Activated naive CD8-positive, alpha-beta T cell treated with anti-CD3 and anti-CD28 coated beads, Interleukin-2, amount 10 ng/mL, durations not matched to agents 7 days and 5 days (primary cell): Measurements from ENCODE around the gene MYO18A. TPM values are rescaled to one million over a fixed set of nuclear protein-coding genes. Genes with fewer than 3 reads are reported as not detected.
A peak's percentile ranks its signal among the peaks of the same experiment; 100 is the strongest.
"Not testable (repeated sequence)": the region's sequence is repeated elsewhere in the genome, so short reads cannot be mapped to it uniquely, and the experiment has no call there.

Experiments used
- ATAC-seq: fragments of 150-1000 bp; cut with Tn5 transposase; one replicate; pipeline ENCODE4 v1.10.0; 2021; ENCODE audit warnings: low read depth, moderate library complexity
- POLR2A ChIA-PET: fragments of 350-600 bp; sonication (Branson Sonifier 250); formaldehyde crosslinking; loops from one replicate; lab custom pipeline; 2021; ENCODE audit warnings: antibody characterized with exemption; lab: Charles Lee
- DNase-seq: peaks from one replicate; pipeline ENCODE4 v3.0.0; 2021
- H3K27ac Mint-ChIP-seq: one replicate; pipeline ENCODE4 v1.8.0; 2022; ENCODE audit warnings: mild to moderate bottlenecking, mixed read lengths
- H3K27me3 Mint-ChIP-seq: one replicate; pipeline ENCODE4 v1.8.0; 2022; ENCODE audit warnings: mild to moderate bottlenecking, moderate library complexity, mixed read lengths
- H3K36me3 Mint-ChIP-seq: one replicate; pipeline ENCODE4 v1.8.0; 2021; ENCODE audit warnings: mild to moderate bottlenecking, mixed read lengths
- H3K4me1 Mint-ChIP-seq: one replicate; pipeline ENCODE4 v1.8.0; 2021; ENCODE audit warnings: mixed read lengths
- H3K4me3 Mint-ChIP-seq: one replicate; pipeline ENCODE4 v1.8.0; 2022; ENCODE audit warnings: mild to moderate bottlenecking, moderate library complexity, mixed read lengths
- H3K9me3 Mint-ChIP-seq: one replicate; pipeline ENCODE4 v1.8.0; 2021; ENCODE audit warnings: mixed read lengths
- total RNA-seq, 2 experiments: library from RNA; stranded (reverse); gene quantifications; one replicate each; pipeline ENCODE4 v1.2.3, GENCODE V29; 2021

MYO18A gene
- total RNA-seq, 2 experiments from 2014 or later = 79.7 to 80.6 TPM

- DNase-seq (no peak), ATAC-seq (no peak)
- Mint-ChIP-seq H3K4me3 (no peak overlapping the region), H3K36me3 (peaks cover 4% of the 10 kb centered on the region), H3K27me3 (no peaks in the 10 kb centered on the region), H3K27ac (no peak overlapping the region), H3K9me3 (no peaks in the 10 kb centered on the region), H3K4me1 (no peaks in the 10 kb centered on the region)
- POLR2A ChIA-PET = no interaction called here
Observed at GRCh38 chr17:29090750-29091605, 89.2 kb downstream of the MYO18A start.

- DNase-seq = no peak
- H3K9me3 Mint-ChIP-seq = no peaks in the 10 kb centered on the region
- no peak overlapping the region for H3K27ac Mint-ChIP-seq
- ATAC-seq = no peak
- H3K36me3 Mint-ChIP-seq = peaks cover 4% of the 10 kb centered on the region
- no peak overlapping the region for H3K4me3 Mint-ChIP-seq
- no peaks in the 10 kb centered on the region for H3K27me3 Mint-ChIP-seq
- H3K4me1 Mint-ChIP-seq = no peaks in the 10 kb centered on the region
- POLR2A ChIA-PET = interaction anchor here (0.6 kb wide), 1 partner anchor 373 kb away, joined by 4 read pairs; no protein-coding TSS in a partner anchor
Observed at GRCh38 chr17:29090108-29090507, 90.1 kb downstream of the MYO18A start.

DNA sequence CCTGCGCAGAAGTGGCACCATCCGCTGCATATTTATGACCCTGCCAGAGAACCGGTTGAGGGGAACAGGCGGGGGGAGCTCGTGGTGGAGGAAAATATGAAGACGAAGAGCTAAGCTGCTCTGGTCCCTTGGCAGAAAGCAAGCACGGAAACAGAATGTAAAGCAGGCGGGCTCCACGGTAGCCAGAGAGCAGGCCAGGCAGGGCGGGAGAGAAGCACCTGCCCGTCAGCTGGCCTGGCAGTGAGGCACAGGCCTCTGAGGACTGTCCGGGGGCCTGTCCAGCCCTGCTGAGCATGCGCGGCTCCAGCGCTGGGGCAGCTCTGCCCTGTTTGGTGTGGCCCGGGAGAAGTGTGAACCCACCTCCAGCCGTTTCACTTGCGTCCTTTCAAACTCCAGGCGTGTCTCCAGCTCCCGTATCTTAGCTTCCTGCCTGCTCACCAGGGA lies 90.6 kb downstream of the MYO18A start:
- no peak overlapping the region for H3K27ac Mint-ChIP-seq
- ATAC-seq = no peak
- H3K36me3 Mint-ChIP-seq = peaks cover 4% of the 10 kb centered on the region
- H3K9me3 Mint-ChIP-seq = no peaks in the 10 kb centered on the region
- H3K4me3 Mint-ChIP-seq = no peak overlapping the region
- no peaks in the 10 kb centered on the region for H3K4me1 Mint-ChIP-seq
- POLR2A ChIA-PET = interaction anchor here (0.6 to 0.7 kb wide), 2 partner anchors 69 to 373 kb away, joined by 4 to 6 read pairs; no protein-coding TSS in a partner anchor
- DNase-seq = no peak
- no peaks in the 10 kb centered on the region for H3K27me3 Mint-ChIP-seq

DNA sequence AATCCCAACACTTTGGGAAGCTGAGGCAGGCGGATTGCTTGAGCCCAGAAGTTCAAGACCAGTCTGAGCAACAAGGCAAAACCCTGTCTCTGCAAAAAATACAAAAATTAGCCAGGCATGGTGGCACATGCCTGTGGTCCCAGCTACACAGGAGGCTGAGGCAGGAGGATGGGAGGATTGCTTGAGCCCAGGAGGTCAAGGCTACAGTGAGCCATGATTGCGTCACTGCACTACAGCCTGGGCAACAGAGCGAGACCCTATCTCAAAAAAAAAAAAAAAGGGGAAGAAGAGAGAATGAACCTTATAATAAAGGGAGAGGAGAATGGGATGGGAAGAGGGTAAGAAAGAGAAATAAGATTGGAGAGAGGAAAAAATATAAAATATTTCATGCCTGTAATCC lies 91.4 kb downstream of the MYO18A start:
- H3K36me3 Mint-ChIP-seq, ATAC-seq, POLR2A ChIA-PET, H3K4me1 Mint-ChIP-seq, H3K4me3 Mint-ChIP-seq, H3K9me3 Mint-ChIP-seq, H3K27ac Mint-ChIP-seq, H3K27me3 Mint-ChIP-seq, DNase-seq: not testable (repeated sequence)

- ATAC-seq (no peak), DNase-seq (no peak)
- no peaks in the 10 kb centered on the region for H3K4me1 Mint-ChIP-seq
- peak overlapping the region; percentile 51 for H3K27ac Mint-ChIP-seq
- no peak overlapping the region for H3K4me3 Mint-ChIP-seq
- H3K9me3 Mint-ChIP-seq = no peaks in the 10 kb centered on the region
- no peaks in the 10 kb centered on the region for H3K27me3 Mint-ChIP-seq
- POLR2A ChIA-PET = no interaction called here
- peaks cover 4% of the 10 kb centered on the region for H3K36me3 Mint-ChIP-seq
Observed at GRCh38 chr17:29086628-29087332, 93.4 kb downstream of the MYO18A start.

- H3K36me3 Mint-ChIP-seq = peaks cover 7% of the 10 kb centered on the region
Observed at GRCh38 chr17:29085223-29085622, 95.0 kb downstream of the MYO18A start.

GRCh38 chr17:29084541-29085146 lies 95.6 kb downstream of the MYO18A start:
- H3K4me1 Mint-ChIP-seq = no peaks in the 10 kb centered on the region
- H3K27me3 Mint-ChIP-seq = no peaks in the 10 kb centered on the region
- no peak for ATAC-seq
- POLR2A ChIA-PET = no interaction called here
- H3K36me3 Mint-ChIP-seq = peaks cover 7% of the 10 kb centered on the region
- no peaks in the 10 kb centered on the region for H3K9me3 Mint-ChIP-seq
- H3K4me3 Mint-ChIP-seq = no peak overlapping the region
- H3K27ac Mint-ChIP-seq = no peak overlapping the region
- no peak for DNase-seq

More at GRCh38 chr17:29085223-29085622, 95.0 kb downstream of the MYO18A start:
- POLR2A ChIA-PET = no interaction called here
- no peaks in the 10 kb centered on the region for H3K4me1 Mint-ChIP-seq
- no peaks in the 10 kb centered on the region for H3K9me3 Mint-ChIP-seq
- ATAC-seq = no peak
- no peak for DNase-seq
- H3K27me3 Mint-ChIP-seq = no peaks in the 10 kb centered on the region
- no peak overlapping the region for H3K4me3 Mint-ChIP-seq
- no peak overlapping the region for H3K27ac Mint-ChIP-seq

DNA sequence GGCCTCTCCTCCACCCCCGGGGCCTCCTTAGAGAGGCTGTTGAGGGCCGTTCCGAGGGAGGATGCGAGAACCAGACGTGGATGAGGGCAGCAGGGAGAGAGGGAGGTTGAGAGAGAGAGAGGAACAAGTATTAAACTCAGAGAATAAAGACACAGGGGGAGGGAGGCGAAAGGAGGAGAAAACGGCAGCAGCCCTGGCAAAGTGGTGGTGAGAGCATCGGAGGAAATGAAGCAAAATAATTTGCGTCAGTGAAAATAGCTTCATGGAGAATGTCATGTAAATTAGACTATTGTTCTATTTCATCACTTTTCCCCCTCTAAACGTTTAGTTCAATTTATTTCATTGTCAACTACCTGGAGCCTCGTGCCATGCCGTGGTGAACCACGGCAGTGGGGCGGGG lies 99.2 kb downstream of the MYO18A start:
- no peak overlapping the region for H3K27ac Mint-ChIP-seq
- no peaks in the 10 kb centered on the region for H3K27me3 Mint-ChIP-seq
- no peak overlapping the region for H3K4me3 Mint-ChIP-seq
- no peaks in the 10 kb centered on the region for H3K9me3 Mint-ChIP-seq
- POLR2A ChIA-PET = interaction anchor here (1.2 kb wide), 1 partner anchor 13 kb away, joined by 3 read pairs; no protein-coding TSS in a partner anchor
- ATAC-seq = no peak
- H3K4me1 Mint-ChIP-seq = no peaks in the 10 kb centered on the region
- peaks cover 4% of the 10 kb centered on the region for H3K36me3 Mint-ChIP-seq
- no peak for DNase-seq

DNA sequence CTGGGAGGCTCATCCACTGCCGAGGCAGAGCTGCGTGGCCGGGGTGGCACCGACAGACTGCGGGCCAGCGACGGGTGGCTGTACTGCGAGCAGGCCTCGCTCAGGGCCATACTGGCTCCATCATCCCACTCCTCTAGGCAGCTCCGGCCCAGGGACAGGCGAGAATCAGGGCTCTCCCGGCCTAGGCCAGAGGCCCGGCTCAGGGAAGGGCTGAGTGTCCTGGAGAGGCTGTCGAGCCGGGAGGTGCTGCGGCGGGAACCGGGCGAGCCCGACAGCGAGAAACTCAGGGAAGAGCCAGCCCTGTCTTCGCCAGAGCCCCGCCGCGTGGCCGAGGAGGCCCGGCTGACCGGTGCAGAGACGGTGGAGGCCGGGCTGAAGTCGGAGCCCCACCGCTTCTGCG lies 99.9 kb downstream of the MYO18A start:
- Mint-ChIP-seq H3K27me3 (no peaks in the 10 kb centered on the region), H3K27ac (no peak overlapping the region), H3K4me1 (no peaks in the 10 kb centered on the region), H3K36me3 (peaks cover 4% of the 10 kb centered on the region), H3K4me3 (no peak overlapping the region), H3K9me3 (no peaks in the 10 kb centered on the region)
- DNase-seq (no peak), ATAC-seq (no peak)
- POLR2A ChIA-PET = no interaction called here

DNA sequence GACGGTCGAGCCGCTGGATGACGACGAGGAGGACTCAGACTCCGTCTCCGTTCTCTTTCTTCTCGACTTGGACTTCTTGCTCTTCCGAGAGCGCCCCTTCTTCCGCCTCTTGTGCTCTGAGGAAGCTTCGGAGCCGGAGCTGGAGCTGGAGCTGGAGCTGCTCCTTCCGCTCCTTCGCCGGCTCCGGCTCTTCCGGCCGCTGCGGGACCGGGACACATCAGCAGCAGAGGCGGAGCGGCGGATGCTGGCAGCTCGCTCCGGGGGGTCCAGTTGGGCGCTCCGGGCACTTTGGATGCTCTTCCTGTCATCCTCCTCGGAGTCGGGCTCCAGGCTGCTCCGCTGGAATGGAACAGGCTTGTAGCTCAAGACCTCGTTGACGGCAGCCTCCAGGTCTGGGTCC lies 100.3 kb downstream of the MYO18A start:
- POLR2A ChIA-PET = no interaction called here
- Mint-ChIP-seq H3K27me3 (no peaks in the 10 kb centered on the region), H3K36me3 (peaks cover 4% of the 10 kb centered on the region), H3K4me1 (no peaks in the 10 kb centered on the region), H3K27ac (no peak overlapping the region), H3K4me3 (no peak overlapping the region), H3K9me3 (no peaks in the 10 kb centered on the region)
- ATAC-seq = no peak
- no peak for DNase-seq

DNA sequence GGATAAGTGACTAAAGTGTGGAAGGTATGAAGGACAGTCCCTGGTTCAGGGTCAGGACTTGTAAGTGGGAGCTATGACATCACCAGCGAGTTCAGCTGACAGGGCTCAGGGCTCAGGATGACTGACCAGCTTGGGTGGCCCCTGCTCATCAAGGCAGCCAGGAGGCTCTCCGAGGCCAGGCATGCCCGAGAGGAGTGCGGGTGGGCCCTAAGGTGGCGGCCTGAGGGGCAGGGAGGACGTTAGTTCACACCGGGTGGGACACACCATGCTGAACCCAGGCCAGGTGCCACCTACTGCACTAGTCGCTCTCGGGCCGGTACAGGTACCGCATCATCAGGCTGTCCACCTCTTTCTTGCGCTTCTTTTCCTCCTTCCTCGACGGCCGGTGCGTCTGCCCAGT lies 100.8 kb downstream of the MYO18A start:
- H3K4me1 Mint-ChIP-seq = peaks cover 1% of the 10 kb centered on the region
- H3K27me3 Mint-ChIP-seq = no peaks in the 10 kb centered on the region
- POLR2A ChIA-PET = interaction anchor here (1.3 kb wide), 1 partner anchor 15 kb away, joined by 3 read pairs; no protein-coding TSS in a partner anchor
- H3K36me3 Mint-ChIP-seq = peaks cover 4% of the 10 kb centered on the region
- H3K9me3 Mint-ChIP-seq = no peaks in the 10 kb centered on the region
- no peak for DNase-seq
- no peak for ATAC-seq
- no peak overlapping the region for H3K27ac Mint-ChIP-seq
- H3K4me3 Mint-ChIP-seq = no peak overlapping the region

DNA sequence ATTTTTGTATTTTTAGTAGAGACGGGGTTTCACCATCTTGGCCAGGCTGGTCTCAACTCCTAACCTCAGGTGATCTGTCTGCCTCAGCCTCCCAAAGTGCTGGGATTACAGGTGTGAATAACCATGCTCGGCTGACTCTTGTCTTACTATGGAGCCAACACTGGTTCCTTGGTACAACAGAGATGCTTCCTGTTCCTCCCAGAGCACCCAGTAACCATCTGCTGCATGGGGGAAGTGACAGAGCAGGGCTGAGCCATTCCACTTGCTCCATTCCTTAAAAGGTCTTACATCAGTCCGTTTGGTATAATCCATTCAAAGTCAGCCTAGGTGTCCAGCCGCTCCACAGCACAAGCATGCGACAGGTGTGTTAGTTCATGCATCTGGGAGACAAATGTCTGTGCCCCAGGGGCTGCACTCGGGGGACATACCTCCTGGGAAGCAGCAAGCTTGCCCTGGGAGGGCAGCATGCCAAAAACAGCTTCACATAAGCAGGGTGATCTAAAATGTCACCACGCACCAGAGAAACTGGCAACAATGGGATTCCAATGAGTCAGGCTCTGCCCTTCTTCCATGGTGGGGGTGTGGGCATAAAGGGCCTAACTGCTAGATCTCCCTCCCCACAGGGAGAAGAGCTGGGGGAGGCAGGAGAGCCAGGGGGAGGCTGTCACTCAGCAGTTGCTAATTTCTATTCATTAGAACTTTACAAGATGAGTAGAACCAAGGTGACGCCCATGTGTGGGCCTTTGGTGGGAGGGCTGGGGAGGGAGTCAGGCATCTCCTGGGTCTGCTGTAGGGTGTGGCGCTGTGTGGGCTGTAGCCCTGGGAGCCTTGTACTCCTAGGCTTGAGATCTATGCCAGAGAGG lies 101.8 kb downstream of the MYO18A start:
- ATAC-seq (no peak), DNase-seq (no peak)
- Mint-ChIP-seq H3K27me3 (no peaks in the 10 kb centered on the region), H3K9me3 (no peaks in the 10 kb centered on the region), H3K36me3 (peaks cover 4% of the 10 kb centered on the region), H3K27ac (no peak overlapping the region), H3K4me3 (no peak overlapping the region), H3K4me1 (peaks cover 1% of the 10 kb centered on the region)
- POLR2A ChIA-PET = interaction anchor here (1.3 kb wide), 1 partner anchor 16 kb away, joined by 3 read pairs; no protein-coding TSS in a partner anchor
